GM12873 (cell line): ENCODE results near the gene C1orf35.

Source experiments
- CTCF ChIP-seq: IDR thresholded peaks from 2 replicates; pipeline ENCODE4 v1.5.1; 2012; ENCODE audit warnings: low read depth, mild to moderate bottlenecking, moderate library complexity, low read length, control low read depth; ENCODE audit not compliant: insufficient read depth; ENCODE audit errors: missing control alignments

The C1orf35 gene

DNA sequence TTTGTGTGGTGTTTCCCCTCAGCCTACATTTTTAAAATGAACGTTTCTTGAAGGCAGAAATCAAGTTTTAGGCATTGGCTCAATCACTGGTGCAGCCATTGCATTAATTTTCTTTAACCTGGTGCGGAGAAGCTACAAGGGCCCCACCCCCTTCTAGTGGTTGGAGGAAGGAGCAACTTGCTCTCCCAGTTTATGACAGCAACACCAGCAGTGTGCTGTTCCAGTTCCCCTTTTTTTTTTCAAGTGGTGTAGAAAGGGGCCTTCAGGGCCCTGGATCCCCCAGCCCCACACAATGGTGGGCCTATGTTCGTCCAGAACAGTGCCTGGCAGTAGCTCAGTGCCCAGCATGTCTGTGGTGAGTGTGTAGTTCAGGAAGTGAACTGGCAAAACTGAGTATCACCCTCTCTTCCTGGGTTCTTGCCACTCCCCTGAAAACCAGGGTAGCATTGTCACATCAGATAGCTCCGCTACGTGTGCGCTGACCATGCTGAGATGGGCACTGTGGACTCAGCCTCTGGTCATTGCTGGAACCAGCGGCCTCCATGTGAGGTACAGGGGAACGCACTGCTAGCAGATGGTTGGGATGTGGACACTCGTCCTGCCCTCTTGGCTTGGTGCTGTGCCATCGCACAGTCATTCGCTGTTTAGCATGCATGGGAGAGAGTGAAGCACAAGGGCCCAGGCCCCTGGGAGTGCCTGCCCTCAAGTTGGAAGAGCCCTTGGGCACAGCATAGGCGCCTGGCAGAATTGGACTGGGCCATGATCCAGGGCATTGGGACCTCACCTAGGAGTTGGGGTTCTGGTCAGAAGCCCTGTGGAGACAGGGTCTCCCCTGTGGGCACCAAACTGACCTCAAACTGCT is 13.4 kb downstream of the C1orf35 start:
- TF ChIP-seq CTCF, result no peak

- no peak for TF ChIP-seq CTCF
Observed at GRCh38 chr1:228088586-228089498, 14.3 kb downstream of the C1orf35 start.

DNA sequence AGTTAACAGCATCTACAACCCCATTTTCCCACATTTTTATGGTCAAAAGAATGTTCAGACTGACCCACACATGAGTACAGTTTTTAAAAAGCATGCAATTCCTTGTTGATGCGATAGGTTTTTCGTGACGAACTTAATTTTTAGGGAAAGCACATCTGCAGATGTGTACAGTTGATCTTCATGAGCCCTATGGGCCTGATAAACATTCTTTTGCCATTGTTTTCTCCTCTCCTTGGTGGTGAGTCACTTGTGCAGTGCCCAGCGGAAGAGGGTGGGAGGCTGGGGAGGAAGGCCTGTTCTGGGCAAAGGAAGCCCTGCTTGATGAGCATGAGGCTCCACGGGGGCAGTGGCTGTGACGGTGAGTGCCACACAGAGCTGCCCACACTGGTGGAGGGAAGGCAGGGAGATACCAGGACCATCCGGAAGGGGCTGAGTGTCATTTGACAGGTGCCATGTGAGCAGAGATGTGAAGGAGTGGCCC is 15.3 kb downstream of the C1orf35 start:
- no peak for TF ChIP-seq CTCF

GRCh38 chr1:228085287-228085951 is 17.7 kb downstream of the C1orf35 start:
- no peak for TF ChIP-seq CTCF

GRCh38 chr1:228084797-228085196 is 18.3 kb downstream of the C1orf35 start:
- TF ChIP-seq CTCF, result no peak

- TF ChIP-seq CTCF, result no peak
Observed at GRCh38 chr1:228084325-228084724, 18.8 kb downstream of the C1orf35 start.
